Effector memory CD4-positive, alpha-beta T cell (primary cell): ENCODE data around the gene USP17L17.
"Not testable (repeated sequence)": the region's sequence is repeated elsewhere in the genome, so short reads cannot be mapped to it uniquely, and the experiment has no call there.

Experiments used
- DNase-seq, 3 donors: peaks; one replicate each; pipeline ENCODE4 v3.0.0-alpha.2; 2020
- H3K27ac ChIP-seq: 2 replicates; pipeline ENCODE4 v1.7.0; 2013; ENCODE audit warnings: mild to moderate bottlenecking, low read length, moderate library complexity; ENCODE audit not compliant: insufficient read depth, poor library complexity, severe bottlenecking
- H3K27me3 ChIP-seq: replicated peaks from 2 replicates; pipeline ENCODE4 v1.7.0; 2013; ENCODE audit warnings: mild to moderate bottlenecking, low read length; ENCODE audit not compliant: insufficient read depth, control insufficient read depth, poor library complexity, severe bottlenecking
- H3K36me3 ChIP-seq: 2 replicates; pipeline ENCODE4 v1.7.0; 2013; ENCODE audit warnings: mild to moderate bottlenecking, low read length, moderate library complexity; ENCODE audit not compliant: control insufficient read depth, insufficient read depth
- H3K4me1 ChIP-seq: 2 replicates; pipeline ENCODE4 v1.7.0; 2013; ENCODE audit warnings: low read length, mild to moderate bottlenecking; ENCODE audit not compliant: control insufficient read depth, insufficient read depth, poor library complexity, severe bottlenecking
- H3K4me3 ChIP-seq: 2 replicates; pipeline ENCODE4 v1.7.0; 2013; ENCODE audit warnings: low read length, low read depth, mild to moderate bottlenecking; ENCODE audit not compliant: insufficient read depth, poor library complexity, severe bottlenecking
- H3K9me3 ChIP-seq: 2 replicates; pipeline ENCODE4 v1.7.0; 2013; ENCODE audit warnings: mild to moderate bottlenecking, low read length, moderate library complexity; ENCODE audit not compliant: control insufficient read depth
- total RNA-seq, 3 donors: gene quantifications; one replicate each; lab custom pipeline; 2026; lab: John Stamatoyannopoulos, UW

Gene USP17L17
- 0 reads per million in 3 donors for total RNA-seq

GRCh38 chr4:9243579-9243978, at the start of gene USP17L17:
Gene USP17L17, plus strand, starts transcription at chr4:9243879. Its CDS starts 0 bp downstream, at chr4:9243879.
- H3K36me3 ChIP-seq, H3K27ac ChIP-seq, H3K4me3 ChIP-seq, H3K4me1 ChIP-seq, H3K27me3 ChIP-seq, H3K9me3 ChIP-seq, DNase-seq: not testable (repeated sequence)

GRCh38 chr4:9210357-9210756, 33.3 kb upstream of the USP17L17 start, which contains the start of gene USP17L10:
Gene USP17L10, plus strand, starts transcription at chr4:9210657. Its CDS starts 0 bp downstream, at chr4:9210657.
- not testable (repeated sequence) for H3K27ac ChIP-seq, H3K27me3 ChIP-seq, DNase-seq, H3K4me3 ChIP-seq, H3K4me1 ChIP-seq, H3K9me3 ChIP-seq, H3K36me3 ChIP-seq

DNA sequence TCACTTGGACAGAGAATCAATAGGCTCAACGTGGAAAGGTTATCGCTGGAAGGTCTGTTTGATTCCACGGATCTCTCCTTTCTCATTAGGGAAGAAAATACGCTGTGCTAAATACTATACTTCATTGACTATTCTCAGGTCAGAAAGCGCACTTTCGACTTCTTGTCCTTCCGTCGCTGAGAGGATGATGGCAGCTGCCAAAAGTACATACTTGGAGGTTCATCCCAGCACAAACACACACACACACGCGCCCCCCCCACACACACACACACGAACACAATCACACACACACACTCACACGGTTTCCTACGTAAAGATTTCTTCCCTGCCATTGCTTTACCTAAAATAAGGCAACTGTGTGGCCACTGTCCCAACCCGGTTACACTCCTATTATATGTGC, 29.0 kb upstream of the USP17L17 start:
- H3K4me3 ChIP-seq, H3K4me1 ChIP-seq, H3K9me3 ChIP-seq, H3K36me3 ChIP-seq, H3K27me3 ChIP-seq, H3K27ac ChIP-seq, DNase-seq: not testable (repeated sequence)

DNA sequence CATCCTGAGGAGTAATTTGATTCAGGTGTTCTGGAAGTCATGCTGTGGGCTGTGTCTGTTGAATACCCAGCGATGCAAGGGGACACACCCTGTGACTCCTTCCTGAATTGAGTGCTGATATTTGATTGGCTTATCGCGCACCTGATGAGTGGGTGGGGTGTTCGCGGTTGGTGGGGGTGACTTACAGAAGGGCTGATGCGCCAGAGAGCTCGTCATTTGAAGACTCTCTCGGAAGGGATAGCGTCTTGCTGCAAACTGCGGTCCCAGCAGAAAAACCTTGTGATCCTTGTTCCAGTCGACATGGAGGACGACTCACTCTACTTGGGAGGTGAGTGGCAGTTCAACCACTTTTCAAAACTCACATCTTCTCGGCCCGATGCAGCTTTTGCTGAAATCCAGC, 28.6 kb upstream of the USP17L17 start, which contains the start of gene USP17L11:
Gene USP17L11 (plus strand): TSS at position 301 of the 400 bp plus-strand sequence. CDS start 0 bp downstream, at position 301.
- not testable (repeated sequence) for H3K36me3 ChIP-seq, H3K4me3 ChIP-seq, H3K27me3 ChIP-seq, H3K9me3 ChIP-seq, H3K4me1 ChIP-seq, H3K27ac ChIP-seq, DNase-seq

GRCh38 chr4:9219852-9220251, 23.8 kb upstream of the USP17L17 start, which contains the start of gene USP17L12:
Gene USP17L12, plus strand, starts transcription at chr4:9220152. Its CDS starts 0 bp downstream, at chr4:9220152.
- not testable (repeated sequence) for H3K4me3 ChIP-seq, H3K27me3 ChIP-seq, H3K27ac ChIP-seq, H3K4me1 ChIP-seq, DNase-seq, H3K9me3 ChIP-seq, H3K36me3 ChIP-seq

DNA sequence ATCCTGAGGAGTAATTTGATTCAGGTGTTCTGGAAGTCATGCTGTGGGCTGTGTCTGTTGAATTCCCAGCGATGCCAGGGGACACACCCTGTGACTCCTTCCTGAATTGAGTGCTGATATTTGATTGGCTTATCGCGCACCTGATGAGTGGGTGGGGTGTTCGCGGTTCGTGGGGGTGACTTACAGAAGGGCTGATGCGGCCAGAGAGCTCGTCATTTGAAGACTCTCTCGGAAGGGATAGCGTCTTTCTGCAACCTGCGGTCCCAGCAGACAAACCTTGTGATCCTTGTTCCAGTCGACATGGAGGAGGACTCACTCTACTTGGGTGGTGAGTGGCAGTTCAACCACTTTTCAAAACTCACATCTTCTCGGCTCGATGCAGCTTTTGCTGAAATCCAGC, 19.1 kb upstream of the USP17L17 start, which contains the start of gene USP17L13:
Gene USP17L13 (plus strand): TSS at position 301 of the 400 bp plus-strand sequence. CDS start 0 bp downstream, at position 301.
- H3K4me1 ChIP-seq, DNase-seq, H3K9me3 ChIP-seq, H3K4me3 ChIP-seq, H3K36me3 ChIP-seq, H3K27me3 ChIP-seq, H3K27ac ChIP-seq: not testable (repeated sequence)

DNA sequence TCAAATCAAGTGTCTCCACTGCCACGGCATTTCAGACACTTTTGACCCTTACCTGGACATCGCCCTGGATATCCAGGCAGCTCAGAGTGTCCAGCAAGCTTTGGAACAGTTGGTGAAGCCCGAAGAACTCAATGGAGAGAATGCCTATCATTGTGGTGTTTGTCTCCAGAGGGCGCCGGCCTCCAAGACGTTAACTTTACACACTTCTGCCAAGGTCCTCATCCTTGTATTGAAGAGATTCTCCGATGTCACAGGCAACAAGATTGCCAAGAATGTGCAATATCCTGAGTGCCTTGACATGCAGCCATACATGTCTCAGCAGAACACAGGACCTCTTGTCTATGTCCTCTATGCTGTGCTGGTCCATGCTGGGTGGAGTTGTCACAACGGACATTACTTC, 13.4 kb upstream of the USP17L17 start:
- H3K27me3 ChIP-seq, DNase-seq, H3K36me3 ChIP-seq, H3K27ac ChIP-seq, H3K4me1 ChIP-seq, H3K9me3 ChIP-seq, H3K4me3 ChIP-seq: not testable (repeated sequence)

- not testable (repeated sequence) for H3K9me3 ChIP-seq, H3K27ac ChIP-seq, DNase-seq, H3K4me1 ChIP-seq, H3K36me3 ChIP-seq, H3K27me3 ChIP-seq, H3K4me3 ChIP-seq
Observed at GRCh38 chr4:9234085-9234484, 9.6 kb upstream of the USP17L17 start, which contains the start of gene USP17L15. Gene USP17L15, plus strand, starts transcription at chr4:9234385. Its CDS starts 0 bp downstream, at chr4:9234385.

DNA sequence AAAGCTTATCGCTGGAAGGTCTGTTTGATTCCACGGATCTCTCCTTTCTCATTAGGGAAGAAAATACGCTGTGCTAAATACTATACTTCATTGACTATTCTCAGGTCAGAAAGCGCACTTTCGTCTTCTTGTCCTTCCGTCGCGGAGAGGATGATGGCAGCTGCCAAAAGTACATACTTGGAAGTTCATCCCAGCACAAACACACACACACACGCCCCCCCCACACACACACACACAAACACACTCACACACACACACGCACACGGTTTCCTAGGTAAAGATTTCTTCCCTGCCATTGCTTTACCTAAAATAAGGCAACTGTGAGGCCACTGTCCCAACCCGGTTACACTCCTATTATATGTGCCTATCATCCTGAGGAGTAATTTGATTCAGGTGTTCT, 5.2 kb upstream of the USP17L17 start:
- H3K36me3 ChIP-seq, DNase-seq, H3K27ac ChIP-seq, H3K9me3 ChIP-seq, H3K4me1 ChIP-seq, H3K4me3 ChIP-seq, H3K27me3 ChIP-seq: not testable (repeated sequence)

GRCh38 chr4:9247953-9248680, 4.4 kb downstream of the USP17L17 start, which contains the start of gene USP17L18:
Gene USP17L18, plus strand, starts transcription at chr4:9248630. Its CDS starts 0 bp downstream, at chr4:9248630.
- H3K27me3 ChIP-seq, H3K4me1 ChIP-seq, DNase-seq: not testable (repeated sequence)

More at GRCh38 chr4:9247953-9248680, 4.4 kb downstream of the USP17L17 start, which contains the start of gene USP17L18:
- not testable (repeated sequence) for H3K27ac ChIP-seq, H3K9me3 ChIP-seq, H3K4me3 ChIP-seq, H3K36me3 ChIP-seq
